ENCODE results near the gene RAC2. TPM values are rescaled to one million over a fixed set of nuclear protein-coding genes. Genes with fewer than 3 reads are reported as not detected.

Gene RAC2
- total RNA-seq, 1 experiment from 2014 or later, result 90.5 TPM

DNA sequence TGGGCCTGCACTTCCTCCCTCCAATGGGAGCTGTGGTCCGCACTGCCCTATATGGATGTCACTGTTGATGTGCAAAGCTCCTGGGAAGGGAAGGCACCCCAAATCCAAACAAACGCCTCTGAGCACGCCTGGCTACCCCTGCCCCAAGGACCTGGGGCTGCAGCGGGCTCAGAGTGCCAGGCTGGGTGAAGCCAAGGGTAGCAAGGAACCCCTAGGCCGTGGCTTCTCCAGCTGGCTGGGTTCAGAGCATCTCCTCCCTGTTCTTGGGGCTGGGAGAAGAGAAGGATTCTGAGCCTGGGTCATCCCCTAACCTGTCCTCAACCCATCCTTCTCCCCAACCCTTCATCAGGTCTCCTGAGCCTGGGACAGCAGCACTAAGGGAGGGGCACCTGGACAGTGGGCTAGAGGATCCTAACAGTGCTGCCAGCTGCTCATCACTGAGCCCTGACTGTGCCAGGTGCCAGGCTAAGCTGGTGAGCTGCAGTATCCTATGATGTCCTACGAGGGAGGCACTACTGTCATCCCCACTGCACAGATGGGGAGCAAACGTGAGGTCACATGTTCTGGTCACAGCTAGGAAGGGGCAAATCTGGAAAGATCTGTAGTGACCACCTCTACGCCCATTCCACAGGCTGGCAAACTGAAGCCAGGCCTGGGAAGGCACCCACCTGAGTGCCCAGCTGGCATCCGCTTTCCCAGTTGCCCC, 34.8 kb downstream of the RAC2 start:
- TF ChIP-seq EZH2 (IDR thresholded peaks at IDR 0.05; ENCODE audit: low read depth), result no peak
- TF ChIP-seq, protein P1, sequence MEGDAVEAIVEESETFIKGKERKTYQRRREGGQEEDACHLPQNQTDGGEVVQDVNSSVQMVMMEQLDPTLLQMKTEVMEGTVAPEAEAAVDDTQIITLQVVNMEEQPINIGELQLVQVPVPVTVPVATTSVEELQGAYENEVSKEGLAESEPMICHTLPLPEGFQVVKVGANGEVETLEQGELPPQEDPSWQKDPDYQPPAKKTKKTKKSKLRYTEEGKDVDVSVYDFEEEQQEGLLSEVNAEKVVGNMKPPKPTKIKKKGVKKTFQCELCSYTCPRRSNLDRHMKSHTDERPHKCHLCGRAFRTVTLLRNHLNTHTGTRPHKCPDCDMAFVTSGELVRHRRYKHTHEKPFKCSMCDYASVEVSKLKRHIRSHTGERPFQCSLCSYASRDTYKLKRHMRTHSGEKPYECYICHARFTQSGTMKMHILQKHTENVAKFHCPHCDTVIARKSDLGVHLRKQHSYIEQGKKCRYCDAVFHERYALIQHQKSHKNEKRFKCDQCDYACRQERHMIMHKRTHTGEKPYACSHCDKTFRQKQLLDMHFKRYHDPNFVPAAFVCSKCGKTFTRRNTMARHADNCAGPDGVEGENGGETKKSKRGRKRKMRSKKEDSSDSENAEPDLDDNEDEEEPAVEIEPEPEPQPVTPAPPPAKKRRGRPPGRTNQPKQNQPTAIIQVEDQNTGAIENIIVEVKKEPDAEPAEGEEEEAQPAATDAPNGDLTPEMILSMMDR (conservative IDR thresholded peaks at IDR 0.05), result no peak
- H3K27me3 ChIP-seq (ENCODE audit: insufficient read depth, low read depth), result no peaks in the 10 kb centered on the region
- no peak for DNase-seq
- intact Hi-C loops (cut with micrococcal nuclease; ENCODE audit: unreplicated experiment), result no loop called here
- BruUV-seq (replicated peaks), result no TSS peak
- no peaks in the 10 kb centered on the region for H3K4me1 ChIP-seq (replicated peaks; ENCODE audit: insufficient read depth)
- no peaks in the 10 kb centered on the region for H4K20me1 ChIP-seq (ENCODE audit: insufficient read depth)
- H3K36me3 ChIP-seq (ENCODE audit: low read depth), result no peaks in the 10 kb centered on the region
- ChIA-PET POLR2A (ENCODE audit: unreplicated experiment) (no interaction called here), CTCF (interaction anchor here (0.6 kb wide), 1 partner anchor 503 kb away, joined by 5 read pairs; no protein-coding TSS in a partner anchor)
- no peaks in the 10 kb centered on the region for H3K9me3 ChIP-seq (ENCODE audit: insufficient read depth, low read depth)
- no peak overlapping the region for H3K27ac ChIP-seq
- H3F3A ChIP-seq (ENCODE audit: insufficient read depth, low read depth), result peaks cover 3% of the 10 kb centered on the region; the same call in 1 of the 2 replicates
- no peak overlapping the region for H3K4me2 ChIP-seq
- no peaks in the 10 kb centered on the region for H3K79me2 ChIP-seq (ENCODE audit: low read depth)
- H3K4me3 ChIP-seq, result no peak overlapping the region
- H3K9me2 ChIP-seq (ENCODE audit: insufficient read depth), result no peaks in the 10 kb centered on the region
- no peak overlapping the region for H2AFZ ChIP-seq

DNA sequence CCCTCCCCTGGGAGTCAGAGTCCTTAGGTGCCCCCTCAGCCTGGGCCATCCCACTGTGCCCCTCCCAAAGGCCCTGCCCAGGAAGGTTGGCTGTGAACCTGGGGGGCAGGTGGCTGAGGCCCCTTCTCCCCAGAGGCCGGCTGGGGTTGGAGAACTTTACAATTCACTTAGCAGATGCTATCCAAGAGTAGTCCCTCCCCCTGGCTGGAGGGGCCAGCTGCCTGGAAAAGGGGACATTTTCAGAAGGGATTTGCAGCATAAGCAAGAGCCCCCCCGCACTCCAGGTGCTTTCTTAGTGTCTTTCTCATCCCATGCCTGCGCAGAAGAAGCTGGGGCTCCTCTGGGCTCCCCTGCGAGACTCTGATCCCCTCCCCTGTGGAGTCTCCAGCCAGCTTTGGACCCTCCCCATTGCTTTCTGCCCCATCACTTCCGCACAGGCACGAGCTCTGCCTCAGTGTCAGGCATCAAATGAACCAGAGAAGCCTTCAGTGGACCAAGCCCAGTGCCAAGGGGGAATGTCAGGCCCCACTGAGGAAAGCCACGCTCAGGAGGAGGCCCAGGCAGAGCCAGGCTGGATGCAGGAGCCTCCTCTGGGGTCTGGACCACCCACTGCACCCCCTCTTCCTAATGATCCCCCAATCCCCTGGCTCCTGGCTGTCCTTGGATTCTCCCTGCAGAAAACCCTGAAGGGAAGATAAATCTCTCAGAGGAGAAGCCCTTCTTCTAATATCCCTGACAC, 35.5 kb downstream of the RAC2 start:
- Histone ChIP-seq H3K4me1 (replicated peaks; ENCODE audit: insufficient read depth) (no peaks in the 10 kb centered on the region), H4K20me1 (ENCODE audit: insufficient read depth) (no peaks in the 10 kb centered on the region), H3K36me3 (ENCODE audit: low read depth) (no peaks in the 10 kb centered on the region), H3K9me3 (ENCODE audit: insufficient read depth, low read depth) (no peaks in the 10 kb centered on the region), H3K9me2 (ENCODE audit: insufficient read depth) (no peaks in the 10 kb centered on the region), H3K4me2 (no peak overlapping the region), H2AFZ (no peak overlapping the region), H3K79me2 (ENCODE audit: low read depth) (no peaks in the 10 kb centered on the region), H3K27ac (no peak overlapping the region), H3K4me3 (no peak overlapping the region), H3K27me3 (ENCODE audit: insufficient read depth, low read depth) (no peaks in the 10 kb centered on the region), H3F3A (ENCODE audit: insufficient read depth, low read depth) (peaks cover 3% of the 10 kb centered on the region; the same call in 1 of the 2 replicates)
- no TSS peak for BruUV-seq (replicated peaks)
- no peak for TF ChIP-seq EZH2 (IDR thresholded peaks at IDR 0.05; ENCODE audit: low read depth)
- TF ChIP-seq, protein P1 (conservative IDR thresholded peaks at IDR 0.05), result no peak
- intact Hi-C loops (cut with micrococcal nuclease; ENCODE audit: unreplicated experiment), result no loop called here
- ChIA-PET CTCF (no interaction called here), POLR2A (ENCODE audit: unreplicated experiment) (interaction anchor here (0.7 kb wide), 1 partner anchor 18 kb away, joined by 4 read pairs; no protein-coding TSS in a partner anchor)
- DNase-seq, result no peak

DNA sequence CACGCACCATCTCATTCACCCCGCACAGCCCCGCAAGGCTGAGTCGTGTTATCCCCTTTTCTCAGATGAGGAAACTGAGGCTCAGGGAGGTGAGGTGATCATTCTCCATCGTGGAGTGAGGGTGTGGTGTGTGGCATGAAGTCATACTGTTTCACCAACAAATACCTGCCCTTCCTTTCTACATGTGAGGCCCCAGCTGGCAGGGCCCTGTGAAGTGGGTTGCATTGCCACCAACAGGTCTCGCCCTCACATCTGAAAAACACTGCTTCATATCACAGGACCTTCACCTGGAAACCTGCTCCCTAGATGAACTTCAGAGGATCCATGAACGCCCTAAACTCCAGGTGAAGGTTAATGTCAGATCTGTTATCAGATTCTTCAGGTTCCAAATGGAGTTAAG, 36.1 kb downstream of the RAC2 start:
- Histone ChIP-seq H3K79me2 (ENCODE audit: low read depth) (no peaks in the 10 kb centered on the region), H3K4me3 (no peak overlapping the region), H3K9me2 (ENCODE audit: insufficient read depth) (no peaks in the 10 kb centered on the region), H2AFZ (no peak overlapping the region), H4K20me1 (ENCODE audit: insufficient read depth) (no peaks in the 10 kb centered on the region), H3K36me3 (ENCODE audit: low read depth) (no peaks in the 10 kb centered on the region), H3F3A (ENCODE audit: insufficient read depth, low read depth) (peaks cover 3% of the 10 kb centered on the region; the same call in 1 of the 2 replicates), H3K4me1 (replicated peaks; ENCODE audit: insufficient read depth) (no peaks in the 10 kb centered on the region), H3K27ac (no peak overlapping the region), H3K9me3 (ENCODE audit: insufficient read depth, low read depth) (no peaks in the 10 kb centered on the region), H3K4me2 (no peak overlapping the region), H3K27me3 (ENCODE audit: insufficient read depth, low read depth) (no peaks in the 10 kb centered on the region)
- DNase-seq, result no peak
- TF ChIP-seq, protein P1 (conservative IDR thresholded peaks at IDR 0.05), result no peak
- TF ChIP-seq EZH2 (IDR thresholded peaks at IDR 0.05; ENCODE audit: low read depth), result no peak
- BruUV-seq (replicated peaks), result no TSS peak
- CTCF ChIA-PET, result no interaction called here
- intact Hi-C loops (cut with micrococcal nuclease; ENCODE audit: unreplicated experiment), result no loop called here
- POLR2A ChIA-PET (ENCODE audit: unreplicated experiment), result no interaction called here
